GM21515 (cell line): ENCODE measurements around the gene TNIK.

Source experiments
- ATAC-seq: cut with Tn5 transposase; IDR thresholded peaks from one replicate; pipeline ENCODE4 v1.9.1; 2021; ENCODE audit not compliant: unreplicated experiment

TNIK gene

DNA sequence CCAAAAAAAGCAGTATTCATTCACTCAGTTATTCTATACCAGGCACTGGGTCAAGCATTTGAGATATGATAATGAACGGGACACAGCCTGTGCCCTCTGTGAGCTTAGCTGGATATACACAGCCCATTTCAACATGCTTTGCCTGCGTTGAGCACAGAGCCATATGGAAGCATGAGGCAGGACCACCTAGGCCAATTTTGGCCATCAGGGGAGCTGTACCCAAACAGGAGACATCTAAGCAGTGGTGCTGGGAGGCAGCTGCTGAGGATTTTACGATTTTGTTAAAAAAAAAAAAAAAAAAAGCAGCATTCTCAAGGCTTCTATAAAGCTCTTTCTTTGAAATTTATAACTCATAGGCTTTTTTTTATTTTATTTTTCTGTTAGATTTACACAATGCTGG is 346.5 kb downstream of the TNIK start:
- ATAC-seq = no peak

DNA sequence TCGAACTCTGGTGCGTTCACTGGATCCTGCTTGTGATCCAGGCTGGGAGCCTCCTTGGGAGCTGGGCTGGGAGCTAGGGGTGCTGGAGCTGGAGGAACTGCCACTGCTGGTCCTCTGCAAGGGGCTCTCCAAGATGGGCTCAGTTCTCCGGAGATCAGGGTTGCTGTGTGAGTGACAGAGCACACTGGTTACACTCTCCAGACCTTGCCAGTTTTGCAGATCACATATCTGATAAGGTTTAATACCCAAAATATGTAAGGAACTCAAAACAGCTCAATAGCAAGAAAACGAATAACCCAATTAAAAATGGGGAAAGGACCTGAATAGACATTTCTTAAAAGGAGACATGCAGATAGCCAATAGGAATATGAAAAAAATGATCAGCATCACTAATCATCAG is 349.5 kb downstream of the TNIK start:
- ATAC-seq = no peak

DNA sequence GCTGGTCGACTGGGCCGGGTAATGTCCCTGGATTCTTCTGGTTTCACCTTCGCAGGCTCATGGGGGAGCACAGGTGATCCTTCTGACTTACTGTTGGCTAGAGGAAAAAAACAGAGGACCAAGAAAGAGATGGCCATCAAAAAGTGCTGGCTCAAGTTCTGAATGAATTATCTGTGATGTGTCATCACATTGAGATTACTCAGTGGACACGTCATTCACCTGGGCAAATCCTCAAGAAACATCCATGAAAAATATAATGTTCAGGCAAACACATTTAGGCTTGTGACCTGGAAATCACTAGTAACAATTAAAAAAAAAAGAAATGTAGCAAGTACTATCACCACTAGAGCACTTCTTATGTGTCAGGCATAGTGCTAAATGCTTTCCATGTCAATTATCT is 352.1 kb downstream of the TNIK start:
- no peak for ATAC-seq

DNA sequence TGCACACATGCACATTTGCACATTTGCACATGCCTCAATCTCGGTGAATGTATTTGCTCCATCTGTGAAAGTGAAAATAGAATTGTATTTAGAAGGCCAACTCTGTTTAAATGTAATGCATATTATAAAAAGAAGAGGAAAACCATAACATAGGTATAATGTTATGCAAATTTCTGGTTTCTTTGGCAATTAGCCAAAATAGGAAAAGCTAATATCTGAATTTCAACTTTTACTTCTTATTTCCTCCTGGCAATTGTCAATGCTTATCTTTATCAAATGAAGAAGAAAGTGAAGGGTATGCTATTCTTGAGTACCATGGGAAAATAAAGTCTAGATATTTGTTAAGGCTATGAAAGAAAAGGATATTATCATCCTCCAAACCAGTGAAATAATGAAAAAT is 357.0 kb downstream of the TNIK start:
- no peak for ATAC-seq

DNA sequence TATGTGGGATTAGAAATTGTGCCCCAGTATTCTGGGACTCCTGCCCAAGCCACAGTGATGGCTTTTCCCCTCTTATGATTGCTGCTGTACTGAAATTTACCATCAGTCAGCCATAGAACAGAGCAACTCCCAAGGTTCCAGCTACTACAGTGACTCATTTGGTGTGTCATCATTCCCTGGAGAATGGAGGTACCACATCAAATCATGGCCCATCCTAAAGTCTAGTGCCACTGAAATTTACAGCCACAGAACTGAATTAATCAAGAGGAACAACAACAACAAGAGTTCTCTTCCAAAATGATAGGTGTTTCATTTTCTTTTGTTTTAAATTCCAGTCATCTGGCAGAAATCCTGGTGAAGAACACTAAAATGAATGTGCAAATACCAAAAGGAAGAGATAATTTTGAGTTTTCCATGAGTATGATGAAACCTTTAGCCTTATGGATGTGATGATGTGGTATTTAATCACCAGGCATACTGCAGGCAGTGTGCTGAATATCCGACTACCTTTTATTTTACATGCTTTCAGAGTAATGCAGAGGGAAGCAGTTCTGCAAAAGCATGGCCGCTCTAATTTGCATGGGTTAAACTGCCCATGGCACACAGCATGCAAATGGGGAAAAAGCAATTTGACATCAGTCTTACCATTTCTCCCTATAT is 358.1 kb downstream of the TNIK start:
- no peak for ATAC-seq

DNA sequence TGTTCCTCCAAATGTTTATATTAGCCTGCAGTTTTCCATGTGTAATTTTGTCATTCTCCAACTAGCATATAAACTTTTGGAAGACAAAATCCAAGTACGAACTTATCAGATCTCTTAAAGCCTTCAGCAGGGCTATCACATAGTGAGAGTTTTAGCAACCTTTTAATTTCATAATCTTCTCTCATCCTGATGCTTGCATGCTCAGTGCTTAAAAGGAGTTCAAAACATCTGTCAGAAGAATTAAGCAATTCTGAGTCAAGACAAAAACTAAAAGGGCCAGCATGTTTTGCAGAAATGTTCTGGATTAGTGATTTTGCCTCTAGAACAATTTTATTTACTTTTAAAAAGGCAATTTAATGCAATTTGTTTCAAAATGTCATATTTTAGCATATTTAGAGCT is 360.3 kb downstream of the TNIK start:
- no peak for ATAC-seq

DNA sequence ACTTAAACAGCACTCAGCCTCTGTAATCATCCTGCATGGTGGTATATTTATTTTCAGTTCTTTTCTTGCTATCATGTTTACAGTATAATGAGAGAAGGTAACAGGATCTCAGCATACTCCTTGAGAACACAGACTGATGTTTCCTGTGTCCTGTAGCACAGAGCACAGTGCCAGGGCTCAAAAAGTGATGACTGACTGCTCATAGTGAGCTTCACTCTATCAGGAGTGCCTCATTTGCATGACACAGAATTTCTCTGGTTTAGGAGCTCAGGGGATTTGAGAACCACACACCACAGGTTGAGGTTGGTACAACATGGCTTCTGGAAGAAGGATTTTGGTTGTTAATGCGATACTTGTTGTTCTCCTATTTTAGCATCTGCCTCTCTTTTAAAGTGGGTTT is 365.1 kb downstream of the TNIK start:
- ATAC-seq = peak; percentile 74

DNA sequence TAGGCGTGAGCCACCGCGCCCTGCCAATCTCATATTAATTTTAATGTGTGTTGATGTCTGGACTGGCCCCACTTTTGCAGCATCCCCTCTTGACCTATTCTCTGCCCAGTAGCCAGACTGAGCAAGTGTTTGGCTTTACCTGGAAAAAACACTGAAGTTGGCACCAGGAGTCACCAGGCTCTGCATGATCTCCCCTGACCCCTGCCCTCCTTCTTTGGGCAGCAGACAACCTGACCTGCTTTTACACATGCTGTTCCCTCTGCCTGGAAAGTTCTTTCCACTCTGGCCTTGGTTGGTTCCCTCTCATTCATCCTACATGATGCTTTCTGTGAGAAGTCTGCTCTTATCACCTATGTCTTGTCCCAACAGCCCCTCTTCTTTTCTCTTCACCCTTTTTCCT is 365.8 kb downstream of the TNIK start:
- ATAC-seq = no peak

DNA sequence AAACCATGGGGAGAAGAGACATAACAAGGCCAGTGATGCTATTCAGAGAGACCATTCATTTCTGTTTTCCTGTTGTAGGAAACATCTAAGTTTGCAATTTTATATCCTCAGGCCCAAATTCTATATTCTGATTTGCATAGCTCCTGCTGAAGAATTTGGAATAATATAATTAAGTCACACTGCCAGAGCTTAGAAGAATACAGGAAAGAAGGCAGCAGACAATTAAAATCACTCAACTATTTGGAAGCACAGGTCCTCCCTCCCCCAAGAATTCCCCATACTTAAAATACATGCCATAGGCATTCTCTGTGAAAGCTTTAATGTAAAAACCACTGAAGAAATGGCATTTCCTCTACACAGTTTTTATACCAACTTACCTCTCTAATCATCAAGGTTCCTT is 366.7 kb downstream of the TNIK start:
- no peak for ATAC-seq

DNA sequence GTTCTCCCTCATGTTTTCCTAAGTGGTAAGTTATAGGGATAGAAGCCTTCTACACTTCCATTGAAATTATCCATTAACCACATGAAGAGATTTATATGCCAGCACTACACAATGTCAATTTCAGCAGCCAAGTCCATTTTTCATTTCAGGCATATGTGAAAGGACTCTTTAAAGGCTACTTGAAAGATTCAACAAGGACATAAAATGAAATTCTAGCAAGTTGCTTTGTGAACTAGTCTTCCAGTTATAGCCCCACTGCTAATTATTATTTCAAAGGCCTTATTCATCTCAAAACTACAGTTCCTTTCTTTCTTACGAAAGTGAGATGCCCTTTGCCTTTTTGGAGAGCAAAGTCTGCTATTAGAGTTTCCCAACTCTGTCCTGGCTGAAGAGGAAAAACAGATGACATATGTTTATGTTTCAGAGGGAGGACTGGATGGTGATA is 367.7 kb downstream of the TNIK start:
- ATAC-seq = no peak

DNA sequence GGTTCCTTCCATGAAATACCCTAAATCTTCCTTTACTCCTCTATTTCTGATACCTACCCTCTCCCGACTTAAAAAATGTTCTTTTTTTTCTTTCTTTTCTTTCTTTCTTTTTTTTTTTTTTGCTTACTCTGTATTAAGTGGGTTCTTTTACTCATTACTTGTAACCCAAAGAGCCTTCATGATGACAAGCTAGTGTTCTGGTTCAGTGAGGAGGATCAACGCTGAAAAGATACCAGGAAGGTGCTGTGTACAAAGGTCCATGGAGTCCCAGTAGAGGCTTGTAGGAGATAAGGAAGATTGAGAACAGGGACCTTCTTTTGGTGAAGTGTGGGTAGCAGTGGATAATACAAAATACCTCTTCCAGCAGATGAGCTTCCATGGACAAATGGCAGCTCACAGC is 369.9 kb downstream of the TNIK start:
- ATAC-seq = no peak

DNA sequence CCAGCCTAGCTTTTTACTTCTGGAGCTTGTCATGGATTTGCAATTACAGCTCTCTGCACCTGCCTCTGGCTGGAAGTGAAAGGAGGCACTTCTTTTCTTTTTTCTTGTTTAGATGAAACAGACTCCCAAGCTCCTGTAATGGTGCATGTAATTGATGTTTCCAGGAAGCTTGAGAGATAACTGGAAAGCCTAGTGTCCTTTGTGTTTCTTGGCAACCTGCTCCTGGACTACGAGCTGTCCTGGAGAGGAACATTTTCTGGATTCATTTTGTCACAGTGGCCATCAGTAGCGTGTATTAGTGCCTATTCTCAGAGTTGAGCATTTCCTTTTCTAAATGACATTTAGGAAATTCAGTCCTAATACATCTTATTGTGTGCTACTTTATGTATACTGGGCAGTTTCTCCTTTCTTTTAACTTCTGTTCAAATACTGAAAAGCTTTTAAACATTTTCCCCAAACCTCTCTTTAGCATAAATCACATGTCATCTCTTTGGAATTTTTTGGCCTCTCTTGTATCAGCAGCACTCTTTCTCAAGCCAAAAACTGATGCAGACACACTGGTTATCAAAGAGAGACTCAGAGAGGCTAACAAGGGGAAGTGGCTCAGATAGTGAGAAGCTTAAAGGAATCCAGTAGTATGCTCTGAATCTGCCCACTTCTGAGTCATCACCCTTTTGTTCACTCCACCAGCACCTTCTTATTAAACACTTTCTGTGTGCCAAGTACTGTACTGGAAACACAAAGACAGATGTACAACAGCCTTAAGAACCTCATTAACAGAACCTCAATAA is 371.0 kb downstream of the TNIK start:
- no peak for ATAC-seq

DNA sequence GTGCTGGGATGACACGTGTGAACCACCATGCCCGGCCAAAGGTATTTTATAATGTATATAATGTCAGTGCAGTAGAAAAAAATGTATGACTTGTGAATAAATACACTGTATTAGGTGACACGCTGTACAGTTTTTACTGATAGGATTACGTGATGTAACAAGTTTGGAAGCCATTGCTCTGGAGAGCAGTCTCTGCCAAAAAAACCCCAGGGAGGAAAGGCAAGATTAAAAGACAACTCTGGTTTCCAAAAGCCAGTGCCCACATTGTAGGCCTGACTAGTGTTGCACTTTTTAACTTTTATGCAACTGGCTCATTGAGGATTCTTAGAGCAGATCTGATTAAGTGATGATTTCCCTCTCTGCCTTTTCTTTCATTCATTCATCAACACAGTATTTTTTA is 371.7 kb downstream of the TNIK start:
- no peak for ATAC-seq

DNA sequence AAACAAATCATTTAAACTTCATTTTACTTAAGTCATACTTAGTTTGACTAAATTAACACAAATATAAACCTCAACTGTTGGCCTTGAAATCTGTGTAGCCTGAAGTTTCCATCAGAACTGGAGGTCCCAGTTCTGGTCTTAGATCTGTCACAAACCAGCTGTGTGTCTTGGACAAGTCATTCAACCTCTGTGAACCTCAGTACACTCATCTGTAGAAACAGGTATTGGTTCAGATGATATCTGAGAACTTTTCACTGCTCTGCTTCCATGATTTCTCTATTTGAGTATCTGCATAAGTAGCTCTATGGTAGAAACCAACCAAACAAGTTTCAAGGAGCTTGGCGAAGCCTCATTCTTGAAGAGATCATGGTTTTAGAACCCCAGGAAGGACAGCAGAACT is 373.3 kb downstream of the TNIK start:
- ATAC-seq = no peak

DNA sequence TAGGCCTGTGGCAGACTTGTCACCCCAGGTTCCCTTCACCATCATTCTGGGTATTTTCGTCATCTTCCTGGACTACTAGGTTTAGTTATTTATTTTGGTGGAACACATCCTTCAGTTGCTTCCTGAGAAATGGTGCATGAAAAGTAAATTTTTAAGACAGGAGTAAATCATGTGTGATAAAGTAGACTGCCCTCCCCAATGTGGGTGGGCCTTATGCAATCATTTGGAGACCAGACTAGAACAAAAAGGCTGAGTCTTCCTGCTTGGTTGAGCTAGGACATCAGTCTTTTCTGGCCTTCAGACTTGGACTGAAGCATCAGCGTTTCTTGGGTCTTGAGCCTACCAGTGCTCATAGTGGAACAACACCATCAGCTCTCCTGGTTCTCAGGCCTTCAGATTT is 382.9 kb downstream of the TNIK start:
- no peak for ATAC-seq

DNA sequence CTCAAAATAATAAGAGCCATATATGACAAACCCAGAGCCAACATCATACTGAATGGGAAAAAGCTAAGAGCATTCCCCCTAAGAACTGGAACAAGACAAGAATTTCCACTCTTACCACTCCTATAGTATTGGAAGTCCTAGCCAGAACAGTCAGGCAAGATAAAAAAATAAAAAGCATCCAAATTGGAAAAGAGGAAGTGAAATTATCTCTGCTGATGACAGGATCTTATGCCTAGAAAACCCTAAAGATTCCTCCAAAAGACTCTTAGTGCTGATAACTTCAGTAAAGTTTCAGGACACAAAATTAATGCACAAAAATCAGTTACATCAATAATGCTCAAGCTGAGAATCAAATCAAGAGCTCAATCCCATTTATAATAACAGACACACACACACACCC is 387.8 kb downstream of the TNIK start:
- ATAC-seq = no peak

DNA sequence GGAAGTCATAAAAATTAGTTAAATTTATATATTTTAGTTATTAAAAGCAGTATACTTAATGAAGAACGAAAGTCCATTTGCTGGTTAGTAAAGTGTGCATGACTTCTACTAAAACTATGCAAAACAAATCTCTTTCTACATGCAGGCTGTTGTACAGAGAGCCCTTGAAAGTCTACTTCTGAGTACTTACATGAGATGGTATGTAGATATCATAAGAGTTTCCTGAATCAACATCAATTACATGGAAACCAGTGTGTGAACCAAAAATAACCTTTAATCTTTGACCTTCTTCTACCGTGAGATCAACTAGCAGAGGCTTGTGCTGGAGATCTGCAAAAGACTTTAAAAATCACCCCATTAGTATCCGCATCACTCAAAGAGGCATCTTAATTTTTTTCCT is 391.5 kb downstream of the TNIK start:
- ATAC-seq = no peak

DNA sequence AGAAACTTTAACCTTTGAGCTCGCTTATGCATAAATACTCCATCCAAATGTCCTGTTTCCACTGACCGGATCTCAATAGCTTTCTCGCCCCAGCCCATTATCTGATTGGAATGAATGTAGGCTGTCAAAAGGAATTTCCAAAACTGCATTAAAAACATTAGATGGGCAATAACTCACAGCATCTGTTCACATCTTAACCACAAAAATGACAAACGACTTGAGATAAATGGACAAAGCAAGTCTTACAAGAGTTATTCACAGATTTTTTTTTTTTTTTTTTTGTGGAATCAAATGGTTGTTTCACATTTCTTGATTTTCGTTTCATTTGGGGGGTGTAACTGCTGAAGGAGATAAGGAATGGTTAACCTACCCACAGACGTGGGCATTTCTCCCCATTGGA is 394.0 kb downstream of the TNIK start:
- ATAC-seq = no peak

DNA sequence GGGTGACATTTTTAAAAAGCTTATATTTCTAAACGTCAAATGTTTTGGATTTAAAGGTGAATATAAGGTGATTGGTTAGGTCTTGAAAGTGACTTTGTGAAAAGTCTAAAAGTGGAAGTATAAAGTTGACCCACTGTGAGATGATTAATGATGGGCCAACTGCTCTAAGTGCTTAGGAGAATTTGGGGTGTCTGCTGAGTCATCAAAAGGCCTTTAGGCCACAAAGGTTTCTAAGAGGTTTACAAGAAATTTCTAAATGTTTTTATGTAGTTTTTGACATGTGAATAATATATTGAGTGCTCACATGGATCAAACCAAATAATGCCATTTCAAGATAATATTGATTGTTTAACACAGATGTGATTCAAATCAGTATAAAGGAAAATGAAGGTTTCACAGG is 394.5 kb downstream of the TNIK start:
- ATAC-seq = no peak

DNA sequence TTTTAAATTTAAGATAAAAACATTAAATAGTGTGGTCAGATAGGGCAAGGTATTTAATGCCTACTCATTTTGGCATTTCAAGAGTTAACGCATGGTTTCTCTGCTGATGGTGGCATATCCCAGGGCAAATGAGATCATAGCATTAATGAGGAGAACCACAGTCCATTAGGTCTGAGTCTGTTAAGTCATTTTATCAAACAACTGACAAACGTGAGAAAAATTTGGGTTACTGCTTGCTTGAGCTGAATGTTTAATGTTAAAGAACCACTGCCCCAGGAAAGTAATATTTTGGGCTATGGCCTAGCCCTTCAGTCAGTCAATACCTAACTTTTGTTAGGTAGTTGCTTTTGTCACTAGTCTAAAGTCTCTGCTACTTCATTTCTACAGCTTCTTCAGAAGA is 395.7 kb downstream of the TNIK start:
- no peak for ATAC-seq

DNA sequence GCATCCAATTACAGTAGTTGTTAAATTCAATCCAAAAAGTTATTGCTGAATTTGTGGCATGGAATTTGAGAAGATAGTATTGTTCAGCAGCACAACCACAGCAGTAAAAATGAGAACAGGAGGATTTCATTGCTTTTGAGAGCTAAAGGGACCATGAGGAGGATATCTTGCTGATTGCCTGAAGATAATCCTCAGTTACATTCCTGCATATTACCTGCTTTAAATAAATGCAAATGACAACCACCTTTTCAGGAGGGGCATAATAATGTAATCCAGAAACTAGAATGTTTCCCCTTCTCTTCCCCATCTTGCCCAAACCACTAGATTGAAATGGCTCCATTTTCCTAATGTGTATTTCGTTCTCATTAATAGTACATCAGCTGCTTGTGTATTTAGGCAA is 398.5 kb downstream of the TNIK start:
- no peak for ATAC-seq

DNA sequence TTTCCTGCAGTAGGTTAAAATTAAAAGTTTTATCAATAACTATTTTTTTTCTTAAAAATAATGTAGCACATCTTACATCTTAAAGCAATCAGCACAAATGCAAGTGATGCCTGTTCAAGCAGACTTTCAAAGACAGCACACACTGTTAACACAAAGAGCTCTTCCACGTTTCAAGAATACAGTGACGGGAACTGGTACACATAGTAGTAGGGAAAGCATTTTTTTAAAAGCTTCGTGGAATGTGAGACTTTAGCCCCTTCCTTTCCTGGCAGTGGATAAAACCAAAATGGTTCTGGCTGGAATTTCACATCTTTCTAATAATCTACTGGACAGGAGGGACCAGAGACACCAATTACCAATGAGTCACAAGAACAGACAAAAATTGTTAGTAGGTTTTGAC is 400.2 kb downstream of the TNIK start:
- no peak for ATAC-seq
